B cell (primary cell): ENCODE data around the gene PAM16. TPM values are rescaled to one million over a fixed set of nuclear protein-coding genes. Genes with fewer than 3 reads are reported as not detected.

Experiments used
- ATAC-seq: fragments of 200-7000 bp; cut with Tn5 transposase; one replicate; pipeline ENCODE4 v1.10.0; 2021; ENCODE audit warnings: low read depth, mild to moderate bottlenecking, moderate number of reproducible peaks, moderate library complexity
- CTCF ChIA-PET: fragments of 350-600 bp; sonication (Branson Sonifier 250); formaldehyde crosslinking; loops from one replicate; lab custom pipeline; 2021; ENCODE audit warnings: antibody characterized with exemption, inconsistent platforms; lab: Charles Lee
- POLR2A ChIA-PET: fragments of 350-600 bp; sonication (Branson Sonifier 250); formaldehyde crosslinking; loops from one replicate; lab custom pipeline; 2021; ENCODE audit warnings: antibody characterized with exemption; lab: Charles Lee
- DNase-seq: peaks from one replicate; pipeline ENCODE4 v3.0.0; 2013
- H2AFZ ChIP-seq: 2 replicates; pipeline ENCODE4 v1.6.1; 2012; ENCODE audit warnings: mild to moderate bottlenecking, low read depth, low read length; ENCODE audit not compliant: insufficient read depth, poor library complexity, severe bottlenecking
- H3K27ac ChIP-seq, 2 donors: 1 replicate in 1 of 2; 2 replicates in 1 of 2; pipeline ENCODE4 v1.5.1; 2012 to 2013; ENCODE audit warnings: low read length in 2 of 2, mild to moderate bottlenecking in 2 of 2, moderate library complexity in 1 of 2
- H3K27me3 ChIP-seq, 4 experiments: fragments of 200-600 bp in 1 of 4; sonication (generic) in 1 of 4; replicated peaks in 1 of 4; 1 replicate in 2 of 4; 2 replicates in 2 of 4; pipeline versions ENCODE4 v1.6.1 to v1.7.0; 2013 to 2016; ENCODE audit warnings: low read length in 3 of 4, mild to moderate bottlenecking in 2 of 4, mixed read lengths in 1 of 4, moderate library complexity in 1 of 4; ENCODE audit not compliant: insufficient read depth in 4 of 4, control insufficient read depth in 3 of 4; ENCODE audit errors: control extremely low read depth in 1 of 4
- H3K36me3 ChIP-seq, 2 experiments: replicated peaks in 1 of 2; 1 replicate in 1 of 2; 2 replicates in 1 of 2; pipeline versions ENCODE4 v1.6.1 to v1.7.1; 2013; ENCODE audit warnings: low read length in 1 of 2; ENCODE audit not compliant: insufficient read depth in 2 of 2, control insufficient read depth in 1 of 2; ENCODE audit errors: control extremely low read depth in 1 of 2, extremely low read depth in 1 of 2
- H3K4me1 ChIP-seq, 2 donors: fragments of 200-600 bp in 1 of 2; sonication (generic) in 1 of 2; 1 replicate in 1 of 2; 2 replicates in 1 of 2; pipeline versions ENCODE4 v1.5.1 to v1.6.1; 2013 to 2017; ENCODE audit warnings: low read length in 2 of 2; ENCODE audit not compliant: control insufficient read depth in 2 of 2, insufficient read depth in 2 of 2
- H3K4me2 ChIP-seq: replicated peaks from 2 replicates; pipeline ENCODE3; 2012; ENCODE audit warnings: mild to moderate bottlenecking, low read depth, low read length; ENCODE audit not compliant: poor library complexity, severe bottlenecking
- H3K4me3 ChIP-seq, 5 experiments: fragments of 200-600 bp in 1 of 5; sonication (generic) in 1 of 5; 1 replicate in 3 of 5; 2 replicates in 2 of 5; pipeline versions ENCODE4 v1.5.1 to v1.7.0; 2011 to 2016; ENCODE audit warnings: low read length in 4 of 5, mild to moderate bottlenecking in 4 of 5, low read depth in 2 of 5, control low read depth in 1 of 5, moderate library complexity in 1 of 5; ENCODE audit not compliant: insufficient read depth in 1 of 5; ENCODE audit errors: control extremely low read depth in 1 of 5, extremely low read depth in 1 of 5
- H3K79me2 ChIP-seq: fragments of 200-600 bp; sonication (generic); one replicate; pipeline ENCODE4 v1.6.0; 2016; ENCODE audit warnings: low read length; ENCODE audit not compliant: control insufficient read depth, insufficient read depth
- H3K9ac ChIP-seq: fragments of 200-600 bp; sonication (generic); 2 replicates; pipeline ENCODE4 v1.6.1; 2017; ENCODE audit warnings: mild to moderate bottlenecking, low read length, moderate library complexity
- H3K9me3 ChIP-seq, 3 donors: one replicate each; pipeline versions ENCODE4 v1.6.1 to v1.7.1; 2013; ENCODE audit warnings: low read length in 2 of 3; ENCODE audit not compliant: control insufficient read depth in 2 of 3, insufficient read depth in 1 of 3; ENCODE audit errors: control extremely low read depth in 1 of 3
- H4K20me1 ChIP-seq: 2 replicates; pipeline ENCODE4 v1.6.0; 2012; ENCODE audit warnings: mild to moderate bottlenecking, low read length; ENCODE audit not compliant: insufficient read depth, control insufficient read depth, poor library complexity, severe bottlenecking
- H3K27ac Mint-ChIP-seq: one replicate; pipeline ENCODE4 v1.8.0; 2021; ENCODE audit warnings: mixed read lengths
- H3K27me3 Mint-ChIP-seq: one replicate; pipeline ENCODE4 v1.8.0; 2021; ENCODE audit warnings: mixed read lengths
- H3K4me1 Mint-ChIP-seq: one replicate; pipeline ENCODE4 v1.8.0; 2021; ENCODE audit warnings: mixed read lengths
- H3K4me3 Mint-ChIP-seq: one replicate; pipeline ENCODE4 v1.8.0; 2021; ENCODE audit warnings: mixed read lengths
- H3K9me3 Mint-ChIP-seq: one replicate; pipeline ENCODE4 v1.8.0; 2022; ENCODE audit warnings: mixed read lengths; ENCODE audit not compliant: insufficient read depth
- CTCF ChIP-seq: fragments of 200-600 bp; IDR thresholded peaks from one replicate; pipeline ENCODE4 v1.8.0; 2022; ENCODE audit warnings: antibody characterized with exemption, mild to moderate bottlenecking
- EZH2 ChIP-seq: IDR thresholded peaks from 2 replicates; pipeline ENCODE4 v1.6.1; 2012; ENCODE audit warnings: borderline replicate concordance, low read depth, mild to moderate bottlenecking, moderate library complexity, low read length; ENCODE audit not compliant: insufficient read depth, poor library complexity, severe bottlenecking
- WGBS: methylation state at CpG from one replicate; pipeline ENCODE4 v1.1.5; 2013; ENCODE audit warnings: missing lambda C conversion rate; ENCODE audit not compliant: insufficient coverage; 5-methylcytosine and 5-hydroxymethylcytosine counted together
- intact Hi-C: fragments of 100-400 bp; cut with micrococcal nuclease; formaldehyde crosslinking; loops from one replicate; pipeline ENCODE4 v1.10.0; 2022
- polyA plus RNA-seq: library from polyadenylated mRNA; depleted of rRNA; stranded (reverse); fragments of >200 nt; gene quantifications from 2 replicates; pipeline ENCODE4 v1.2.3, GENCODE V29; 2012
- total RNA-seq, 2 donors: library from RNA; stranded (reverse); fragments of 120-200 nt in 1 of 2; gene quantifications; 1 replicate in 1 of 2; 2 replicates in 1 of 2; pipeline versions ENCODE4 v1.2.3 to v1.2.4, GENCODE V29; 2013 to 2022

Gene PAM16
- total and polyA plus RNA-seq, 2 donors (not counting 1 experiment from before 2014, with no cell fraction given): 57.3 to 64.1 TPM

GRCh38 chr16:4339455-4339854, 11.7 kb downstream of the PAM16 start:
- no peak for TF ChIP-seq EZH2
- no peak for TF ChIP-seq CTCF
- POLR2A ChIA-PET: no interaction called here
- Histone ChIP-seq H3K4me2 (no peak overlapping the region), H3K9me3 (no peaks in the 10 kb centered on the region), H3K27me3 (no peaks in the 10 kb centered on the region), H3K9ac (no peak overlapping the region), H3K4me1 (no peaks in the 10 kb centered on the region), H4K20me1 (peaks cover 36% of the 10 kb centered on the region), H3K4me3 (no peak overlapping the region), H3K36me3 (peaks cover 0 to 11% of the 10 kb centered on the region in 2 experiments), H3K79me2 (peaks cover 68% of the 10 kb centered on the region), H2AFZ (no peak overlapping the region), H3K27ac (no peak overlapping the region)
- Mint-ChIP-seq H3K4me3 (no peak overlapping the region), H3K27ac (no peak overlapping the region), H3K27me3 (no peaks in the 10 kb centered on the region), H3K4me1 (no peaks in the 10 kb centered on the region), H3K9me3 (no peaks in the 10 kb centered on the region)
- intact Hi-C loops: no loop called here
- WGBS: 92% methylated on average over 7 of the region's 10 CpGs
- no peak for ATAC-seq
- no peak for DNase-seq
- CTCF ChIA-PET: interaction anchor here (1.5 kb wide), 1 partner anchor 9 kb away, joined by 4 read pairs; no protein-coding TSS in a partner anchor

GRCh38 chr16:4338712-4339299, 12.3 kb downstream of the PAM16 start:
- intact Hi-C loops: no loop called here
- H3K27me3 ChIP-seq: no peaks in the 10 kb centered on the region
- ATAC-seq (no peak), DNase-seq (no peak)
- no peak overlapping the region for H3K4me3 Mint-ChIP-seq
- H2AFZ ChIP-seq: no peak overlapping the region
- no peaks in the 10 kb centered on the region for H3K27me3 Mint-ChIP-seq
- H3K4me2 ChIP-seq: no peak overlapping the region
- H3K36me3 ChIP-seq: peaks cover 0 to 11% of the 10 kb centered on the region in 2 experiments
- no peaks in the 10 kb centered on the region for H3K9me3 ChIP-seq
- WGBS: 96% methylated on average over 9 of the region's 10 CpGs
- H3K27ac ChIP-seq: no peak overlapping the region
- no peaks in the 10 kb centered on the region for H3K4me1 Mint-ChIP-seq
- peaks cover 30% of the 10 kb centered on the region for H4K20me1 ChIP-seq
- H3K4me1 ChIP-seq: no peaks in the 10 kb centered on the region
- H3K27ac Mint-ChIP-seq: no peak overlapping the region
- POLR2A ChIA-PET: no interaction called here
- no peak for TF ChIP-seq EZH2
- no peak for TF ChIP-seq CTCF
- peaks cover 61% of the 10 kb centered on the region for H3K79me2 ChIP-seq
- no peaks in the 10 kb centered on the region for H3K9me3 Mint-ChIP-seq
- no peak overlapping the region for H3K4me3 ChIP-seq
- no peak overlapping the region for H3K9ac ChIP-seq
- CTCF ChIA-PET: interaction anchor here (1.5 kb wide), 1 partner anchor 8 kb away, joined by 4 read pairs; no protein-coding TSS in a partner anchor
